ENCODE measurements around the gene SULT4A1. TPM values are rescaled to one million over a fixed set of nuclear protein-coding genes. Genes with fewer than 3 reads are reported as not detected.
A peak's percentile ranks its signal among the peaks of the same experiment; 100 is the strongest.

The SULT4A1 gene
- total RNA-seq, 1 donor from 2014 or later = not detected

- peak; percentile 60 for DNase-seq
- intact Hi-C loops (cut with DNase I) = no loop called here
- no peaks in the 10 kb centered on the region for H3K9me3 ChIP-seq
- H3K4me3 ChIP-seq = no peak overlapping the region
- H3K4me1 ChIP-seq = no peaks in the 10 kb centered on the region
- no peak for ATAC-seq
- H3K27me3 ChIP-seq = peaks cover 7% of the 10 kb centered on the region
- no peaks in the 10 kb centered on the region for H3K36me3 ChIP-seq
- TF ChIP-seq CTCF (IDR thresholded peaks at IDR 0.05) = no peak
- no peak overlapping the region for H3K27ac ChIP-seq
Observed at GRCh38 chr22:43881091-43882061, 19.1 kb upstream of the SULT4A1 start.

GRCh38 chr22:43880541-43880991, 18.3 kb upstream of the SULT4A1 start:
- no peak for TF ChIP-seq CTCF (IDR thresholded peaks at IDR 0.05)
- intact Hi-C loops (cut with DNase I) = no loop called here
- ATAC-seq = no peak
- peak; percentile 55 for DNase-seq
- H3K4me1 ChIP-seq = no peaks in the 10 kb centered on the region
- no peak overlapping the region for H3K27ac ChIP-seq
- H3K9me3 ChIP-seq = no peaks in the 10 kb centered on the region
- peaks cover 7% of the 10 kb centered on the region for H3K27me3 ChIP-seq
- H3K36me3 ChIP-seq = no peaks in the 10 kb centered on the region
- no peak overlapping the region for H3K4me3 ChIP-seq

- ATAC-seq (no peak), DNase-seq (peak; percentile 43)
- Histone ChIP-seq H3K27me3 (peaks cover 7% of the 10 kb centered on the region), H3K27ac (no peak overlapping the region), H3K4me3 (no peak overlapping the region), H3K4me1 (no peaks in the 10 kb centered on the region), H3K9me3 (no peaks in the 10 kb centered on the region), H3K36me3 (no peaks in the 10 kb centered on the region)
- TF ChIP-seq CTCF (IDR thresholded peaks at IDR 0.05) = no peak
- intact Hi-C loops (cut with DNase I) = no loop called here
Observed at GRCh38 chr22:43879901-43880540, 17.7 kb upstream of the SULT4A1 start.

- intact Hi-C loops (cut with DNase I) = no loop called here
- Histone ChIP-seq H3K27ac (no peak overlapping the region), H3K36me3 (no peaks in the 10 kb centered on the region), H3K4me1 (no peaks in the 10 kb centered on the region), H3K27me3 (peaks cover 7% of the 10 kb centered on the region), H3K4me3 (no peak overlapping the region), H3K9me3 (no peaks in the 10 kb centered on the region)
- TF ChIP-seq CTCF (IDR thresholded peaks at IDR 0.05) = no peak
- DNase-seq = peak; percentile 36
- ATAC-seq = no peak
Observed at GRCh38 chr22:43878831-43879550, 16.7 kb upstream of the SULT4A1 start.

GRCh38 chr22:43878079-43878795, 15.9 kb upstream of the SULT4A1 start:
- no peak for TF ChIP-seq CTCF (IDR thresholded peaks at IDR 0.05)
- intact Hi-C loops (cut with DNase I) = no loop called here
- Histone ChIP-seq H3K36me3 (no peaks in the 10 kb centered on the region), H3K9me3 (no peaks in the 10 kb centered on the region), H3K27ac (no peak overlapping the region), H3K27me3 (peaks cover 7% of the 10 kb centered on the region), H3K4me1 (no peaks in the 10 kb centered on the region), H3K4me3 (no peak overlapping the region)
- ATAC-seq = no peak
- peak; percentile 30 for DNase-seq

Measured in upper lobe of right lung (tissue), 1 donor.